Measurements from ENCODE around the gene HOXD9. TPM values are rescaled to one million over a fixed set of nuclear protein-coding genes. Genes with fewer than 3 reads are reported as not detected.
A peak's percentile ranks its signal among the peaks of the same experiment; 100 is the strongest.

The HOXD9 gene
- total RNA-seq, 6 donors from 2014 or later: 0.40 to 1.2 TPM; not detected in 4

DNA sequence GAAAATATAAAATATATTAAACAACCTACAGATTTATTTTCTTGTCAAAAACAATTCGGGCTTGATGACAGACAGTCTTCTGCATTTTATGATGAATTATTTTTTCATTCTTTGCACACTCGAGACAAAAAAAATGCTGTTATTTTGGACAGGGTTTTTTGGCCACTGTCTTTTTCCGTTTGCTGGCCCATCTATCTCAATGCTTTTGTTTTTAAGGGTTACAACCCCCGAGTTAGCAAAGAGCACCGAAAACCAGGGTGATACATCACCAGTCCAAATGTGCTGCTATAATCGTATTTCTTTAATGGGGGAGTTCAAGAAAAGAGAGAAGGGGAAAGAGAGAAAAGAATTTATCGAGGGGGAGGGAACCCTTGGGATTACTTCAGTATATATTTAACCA, 46.5 kb upstream of the HOXD9 start:
- no peak overlapping the region for H3K4me3 ChIP-seq
- no peaks in the 10 kb centered on the region for H3K36me3 ChIP-seq
- DNase-seq: no peak
- H3K9me3 ChIP-seq: peaks cover 0 to 7% (median 6%) of the 10 kb centered on the region in 4 donors
- WGBS, 2 donors: 16 to 27% methylated on average over 7 of the region's 7 CpGs
- peaks cover 8 to 30% (median 13%) of the 10 kb centered on the region in 4 donors for H3K4me1 ChIP-seq
- H3K27ac ChIP-seq: no peak overlapping the region
- TF ChIP-seq EP300 (IDR thresholded peaks at IDR 0.05): no peak
- TF ChIP-seq, protein P1, sequence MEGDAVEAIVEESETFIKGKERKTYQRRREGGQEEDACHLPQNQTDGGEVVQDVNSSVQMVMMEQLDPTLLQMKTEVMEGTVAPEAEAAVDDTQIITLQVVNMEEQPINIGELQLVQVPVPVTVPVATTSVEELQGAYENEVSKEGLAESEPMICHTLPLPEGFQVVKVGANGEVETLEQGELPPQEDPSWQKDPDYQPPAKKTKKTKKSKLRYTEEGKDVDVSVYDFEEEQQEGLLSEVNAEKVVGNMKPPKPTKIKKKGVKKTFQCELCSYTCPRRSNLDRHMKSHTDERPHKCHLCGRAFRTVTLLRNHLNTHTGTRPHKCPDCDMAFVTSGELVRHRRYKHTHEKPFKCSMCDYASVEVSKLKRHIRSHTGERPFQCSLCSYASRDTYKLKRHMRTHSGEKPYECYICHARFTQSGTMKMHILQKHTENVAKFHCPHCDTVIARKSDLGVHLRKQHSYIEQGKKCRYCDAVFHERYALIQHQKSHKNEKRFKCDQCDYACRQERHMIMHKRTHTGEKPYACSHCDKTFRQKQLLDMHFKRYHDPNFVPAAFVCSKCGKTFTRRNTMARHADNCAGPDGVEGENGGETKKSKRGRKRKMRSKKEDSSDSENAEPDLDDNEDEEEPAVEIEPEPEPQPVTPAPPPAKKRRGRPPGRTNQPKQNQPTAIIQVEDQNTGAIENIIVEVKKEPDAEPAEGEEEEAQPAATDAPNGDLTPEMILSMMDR (IDR thresholded peaks at IDR 0.05): no peak
- no peak for TF ChIP-seq POLR2AphosphoS5 (IDR thresholded peaks at IDR 0.05)
- TF ChIP-seq POLR2A (IDR thresholded peaks at IDR 0.05): no peak
- ATAC-seq (ENCODE audit: low FRiP score in 2 of 2): no peak
- peaks cover 0 to 96% (median 50%) of the 10 kb centered on the region in 4 donors for H3K27me3 ChIP-seq

DNA sequence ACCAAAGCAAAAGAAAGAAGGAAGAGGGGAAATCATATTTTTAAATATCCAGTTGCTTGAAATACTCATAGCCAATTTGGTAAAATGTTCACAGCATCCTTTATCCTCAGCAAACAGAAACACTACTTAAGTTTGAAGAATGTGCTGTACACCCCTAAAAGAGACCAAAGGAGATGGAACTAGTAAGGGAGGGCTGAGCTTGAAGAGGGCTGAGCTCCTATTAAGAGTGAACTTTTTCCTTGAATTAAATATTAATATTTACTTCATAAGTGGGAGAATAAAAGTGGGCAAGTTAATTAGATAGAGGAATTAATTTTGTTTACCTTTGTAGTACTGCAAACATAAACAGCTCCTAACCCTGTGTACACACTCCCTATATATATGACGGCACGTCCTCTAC, 45.7 kb upstream of the HOXD9 start:
- Histone ChIP-seq H3K4me3 (no peak overlapping the region), H3K9me3 (peaks cover 0 to 11% (median 8%) of the 10 kb centered on the region in 4 donors), H3K27me3 (peaks cover 0 to 96% (median 51%) of the 10 kb centered on the region in 4 donors), H3K36me3 (no peaks in the 10 kb centered on the region), H3K4me1 (peaks cover 8 to 25% (median 13%) of the 10 kb centered on the region in 4 donors), H3K27ac (no peak overlapping the region)
- TF ChIP-seq POLR2A (IDR thresholded peaks at IDR 0.05): no peak
- TF ChIP-seq, protein P1 (IDR thresholded peaks at IDR 0.05): no peak
- TF ChIP-seq EP300 (IDR thresholded peaks at IDR 0.05): no peak
- TF ChIP-seq POLR2AphosphoS5 (IDR thresholded peaks at IDR 0.05): no peak
- DNase-seq (no peak), ATAC-seq (ENCODE audit: low FRiP score in 2 of 2) (no peak)
- 22 to 25% methylated on average over 2 of the region's 2 CpGs for WGBS, 2 donors

DNA sequence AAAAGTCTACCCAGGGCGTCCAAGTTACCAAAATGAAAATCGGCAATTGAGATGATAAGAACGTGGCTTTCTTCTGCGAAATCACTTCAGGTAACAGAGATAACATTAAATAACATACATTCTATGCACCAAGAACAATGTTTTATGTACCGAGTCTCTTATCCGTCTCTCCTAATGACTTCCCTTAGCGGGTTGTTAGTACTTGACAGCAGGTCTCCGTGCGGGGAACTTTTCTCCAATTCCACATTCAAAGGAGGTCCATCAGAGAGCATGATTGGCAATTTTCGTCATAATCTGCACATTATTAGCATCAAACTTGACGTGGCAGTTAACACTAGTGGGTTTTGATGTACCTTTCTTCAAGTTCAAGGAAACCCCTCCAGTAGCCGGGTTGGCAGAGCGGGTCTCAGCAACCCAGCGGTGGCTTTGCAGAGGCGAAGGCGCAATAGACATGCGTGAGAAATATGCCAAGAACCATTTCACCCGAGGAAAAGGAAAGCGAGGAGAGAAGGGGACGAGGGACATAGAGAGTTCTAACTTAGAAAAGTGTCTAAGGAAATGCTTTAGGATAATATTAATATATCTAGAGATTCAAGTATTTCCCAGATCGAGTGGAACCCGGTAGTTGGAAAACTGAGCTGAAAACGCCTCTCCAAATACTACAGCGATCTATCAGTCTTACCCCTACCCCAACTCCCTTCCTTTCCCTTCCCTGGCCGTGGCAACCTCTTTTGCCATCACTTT, 43.8 kb upstream of the HOXD9 start:
- DNase-seq (no peak), ATAC-seq (ENCODE audit: low FRiP score in 2 of 2) (no peak)
- peaks cover 0 to 22% (median 11%) of the 10 kb centered on the region in 4 donors for H3K9me3 ChIP-seq
- no peak overlapping the region for H3K4me3 ChIP-seq
- no peak overlapping the region for H3K27ac ChIP-seq
- H3K27me3 ChIP-seq: peaks cover 0 to 96% (median 59%) of the 10 kb centered on the region in 4 donors
- 9% methylated on average over 25 of the region's 25 CpGs for WGBS, 2 donors
- TF ChIP-seq, protein P1 (IDR thresholded peaks at IDR 0.05): no peak
- TF ChIP-seq POLR2A (IDR thresholded peaks at IDR 0.05): no peak
- no peak for TF ChIP-seq POLR2AphosphoS5 (IDR thresholded peaks at IDR 0.05)
- TF ChIP-seq EP300 (IDR thresholded peaks at IDR 0.05): no peak
- peaks cover 8 to 37% (median 16%) of the 10 kb centered on the region in 4 donors for H3K4me1 ChIP-seq
- H3K36me3 ChIP-seq: no peaks in the 10 kb centered on the region

DNA sequence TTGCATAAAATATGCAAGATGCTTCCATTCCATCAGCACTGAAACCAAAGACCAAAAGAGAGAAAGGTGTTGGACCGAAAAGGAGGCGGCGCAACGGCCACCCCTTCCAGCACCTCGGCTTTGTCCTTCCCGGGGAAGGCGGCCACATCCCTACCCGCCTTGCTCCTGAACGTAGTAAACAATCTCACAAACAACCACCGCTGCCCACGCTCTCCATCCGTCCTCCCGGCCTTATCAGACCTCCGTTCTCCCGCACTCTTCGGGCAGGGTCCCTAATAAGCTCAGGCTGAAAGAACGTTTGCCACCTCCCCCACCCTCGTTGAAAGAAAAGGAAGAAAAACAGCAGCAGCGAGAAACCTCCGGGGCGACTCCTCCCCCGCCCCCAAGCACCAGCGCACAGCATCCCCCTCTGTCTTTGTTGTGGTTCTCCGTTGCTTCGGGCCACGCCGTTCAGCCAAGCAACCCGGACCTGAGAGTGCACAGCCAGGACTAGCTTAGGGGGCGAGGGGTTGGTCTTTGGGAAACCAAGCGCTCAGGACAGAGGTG, 43.2 kb upstream of the HOXD9 start:
- Histone ChIP-seq H3K27ac (no peak overlapping the region), H3K36me3 (no peaks in the 10 kb centered on the region), H3K4me3 (peak overlapping the region in 1 of 4 donors; percentile 18), H3K4me1 (peaks cover 8 to 37% (median 16%) of the 10 kb centered on the region in 4 donors), H3K27me3 (peaks cover 0 to 95% (median 58%) of the 10 kb centered on the region in 4 donors), H3K9me3 (peaks cover 0 to 22% (median 12%) of the 10 kb centered on the region in 4 donors)
- TF ChIP-seq EP300 (IDR thresholded peaks at IDR 0.05) (no peak), POLR2A (IDR thresholded peaks at IDR 0.05) (no peak), POLR2AphosphoS5 (IDR thresholded peaks at IDR 0.05) (no peak)
- TF ChIP-seq, protein P1 (IDR thresholded peaks at IDR 0.05): no peak
- WGBS, 2 donors: 10% methylated on average over 27 to 29 of the region's 30 CpGs
- ATAC-seq (ENCODE audit: low FRiP score in 2 of 2): no peak
- peak in 1 of 2 donors; percentile 39 for DNase-seq
